Transverse colon (tissue), 4 donors: ENCODE results near the gene DPP4.

Experiments used
- POLR2AphosphoS5 ChIP-seq, 3 donors: sonication (generic); formaldehyde crosslinking; IDR thresholded peaks; one replicate each; pipeline ENCODE4 v1.6.1; 2016; ENCODE audit warnings: antibody characterized with exemption in 3 of 3
- TF ChIP-seq, protein P1 (sequence below), 5 experiments: fragments of 200-600 bp in 3 of 5; fragments of 450-650 bp in 2 of 5; sonication (generic) in 3 of 5; IDR thresholded peaks; 1 replicate in 2 of 5; 2 replicates in 3 of 5; pipeline ENCODE4 v1.5.1; 2016 to 2017; ENCODE audit warnings: antibody characterized with exemption in 5 of 5, inconsistent platforms in 3 of 5, mild to moderate bottlenecking in 2 of 5, moderate library complexity in 1 of 5

- TF ChIP-seq, protein P1, sequence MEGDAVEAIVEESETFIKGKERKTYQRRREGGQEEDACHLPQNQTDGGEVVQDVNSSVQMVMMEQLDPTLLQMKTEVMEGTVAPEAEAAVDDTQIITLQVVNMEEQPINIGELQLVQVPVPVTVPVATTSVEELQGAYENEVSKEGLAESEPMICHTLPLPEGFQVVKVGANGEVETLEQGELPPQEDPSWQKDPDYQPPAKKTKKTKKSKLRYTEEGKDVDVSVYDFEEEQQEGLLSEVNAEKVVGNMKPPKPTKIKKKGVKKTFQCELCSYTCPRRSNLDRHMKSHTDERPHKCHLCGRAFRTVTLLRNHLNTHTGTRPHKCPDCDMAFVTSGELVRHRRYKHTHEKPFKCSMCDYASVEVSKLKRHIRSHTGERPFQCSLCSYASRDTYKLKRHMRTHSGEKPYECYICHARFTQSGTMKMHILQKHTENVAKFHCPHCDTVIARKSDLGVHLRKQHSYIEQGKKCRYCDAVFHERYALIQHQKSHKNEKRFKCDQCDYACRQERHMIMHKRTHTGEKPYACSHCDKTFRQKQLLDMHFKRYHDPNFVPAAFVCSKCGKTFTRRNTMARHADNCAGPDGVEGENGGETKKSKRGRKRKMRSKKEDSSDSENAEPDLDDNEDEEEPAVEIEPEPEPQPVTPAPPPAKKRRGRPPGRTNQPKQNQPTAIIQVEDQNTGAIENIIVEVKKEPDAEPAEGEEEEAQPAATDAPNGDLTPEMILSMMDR (IDR thresholded peaks at IDR 0.05) = no peak
- TF ChIP-seq POLR2AphosphoS5 (IDR thresholded peaks at IDR 0.05) = no peak
Measured at GRCh38 chr2:162035981-162036380, 38.0 kb downstream of the DPP4 start.
